ENCODE data around the gene LRRC8B. TPM values are rescaled to one million over a fixed set of nuclear protein-coding genes. Genes with fewer than 3 reads are reported as not detected.

LRRC8B gene
- total and polyA plus RNA-seq, 2 of the 8 experiments (the other 6 are each of a cell fraction or from before 2014, with no cell fraction given), result 18.4 to 29.2 TPM

GRCh38 chr1:89605692-89606091 lies 81.1 kb downstream of the LRRC8B start:
- Histone ChIP-seq H3K79me2 (ENCODE audit: control insufficient read depth in 1 of 2, insufficient read depth in 2 of 2, low read length in 2 of 2) (no peaks in the 10 kb centered on the region), H4K5ac (ENCODE audit: insufficient read length, low read depth, low read length) (no peak overlapping the region), H4K20me1 (replicated peaks in 1 of 2; ENCODE audit: control insufficient read depth in 1 of 2, insufficient read depth in 2 of 2, low read length in 2 of 2) (no peaks in the 10 kb centered on the region), H3K56ac (replicated peaks; ENCODE audit: insufficient read length, low read depth, low read length) (no peak overlapping the region), H3K23me2 (ENCODE audit: low read depth, low read length) (no peaks in the 10 kb centered on the region), H3K4me3 (ENCODE audit: extremely low read depth in 1 of 4, insufficient read depth in 2 of 4, low read depth in 3 of 4, low read length in 4 of 4) (no peak overlapping the region), H3K27me3 (replicated peaks in 1 of 4; ENCODE audit: control insufficient read depth in 3 of 4, extremely low read depth in 1 of 4, insufficient read depth in 3 of 4, low read length in 3 of 4) (no peaks in the 10 kb centered on the region; a peak in 1 of 7 replicates), H3K9me3 (ENCODE audit: insufficient read depth in 2 of 2, low read depth in 1 of 2, low read length in 1 of 2) (no peaks in the 10 kb centered on the region), H3K23ac (ENCODE audit: insufficient read length) (no peak overlapping the region), H3K14ac (ENCODE audit: insufficient read length) (no peak overlapping the region), H3K4me2 (ENCODE audit: insufficient read depth in 1 of 2, low read depth in 2 of 2, low read length in 2 of 2) (no peak overlapping the region), H3K36me3 (ENCODE audit: control insufficient read depth in 2 of 4, insufficient read depth in 4 of 4, low read length in 3 of 4) (no peaks in the 10 kb centered on the region), H4K8ac (ENCODE audit: extremely low read depth, insufficient read depth, low read length) (no peak overlapping the region), H2BK15ac (ENCODE audit: low read length) (no peak overlapping the region), H3K4ac (replicated peaks; ENCODE audit: insufficient read length, low read depth, low read length) (no peak overlapping the region), H2BK20ac (ENCODE audit: low read length) (no peak overlapping the region), H2BK12ac (ENCODE audit: low read depth, low read length) (no peak overlapping the region), H2BK5ac (ENCODE audit: low read depth, low read length) (no peak overlapping the region), H4K91ac (replicated peaks; ENCODE audit: insufficient read length, low read length) (no peak overlapping the region), H3K18ac (ENCODE audit: extremely low read depth, low read length) (no peak overlapping the region), H2AK5ac (ENCODE audit: low read depth, low read length) (no peak overlapping the region), H3K27ac (ENCODE audit: low read depth, low read length) (no peak overlapping the region), H2BK120ac (replicated peaks; ENCODE audit: low read depth, low read length) (no peak overlapping the region), H3K9ac (replicated peaks in 1 of 4; ENCODE audit: extremely low read depth in 1 of 4, low read depth in 3 of 4, low read length in 3 of 4) (no peak overlapping the region), H2AFZ (ENCODE audit: low read length) (no peak overlapping the region), H3K79me1 (ENCODE audit: low read depth, low read length) (no peaks in the 10 kb centered on the region), H3K4me1 (replicated peaks in 1 of 4; ENCODE audit: control insufficient read depth in 3 of 4, insufficient read depth in 4 of 4, low read length in 3 of 4) (no peaks in the 10 kb centered on the region)
- no peak for TF ChIP-seq BACH1 (IDR thresholded peaks at IDR 0.05; ENCODE audit: low read length)
- no peak for TF ChIP-seq CREB1 (IDR thresholded peaks at IDR 0.05)
- no peak for TF ChIP-seq CBX5 (IDR thresholded peaks at IDR 0.05; ENCODE audit: low read depth, low read length)
- no peak for TF ChIP-seq SIRT6 (IDR thresholded peaks at IDR 0.05; ENCODE audit: low read length)
- no peak for TF ChIP-seq RNF2 (IDR thresholded peaks at IDR 0.05; ENCODE audit: borderline replicate concordance, low read depth, low read length, missing control alignments, poor library complexity, severe bottlenecking)
- no peak for TF ChIP-seq RAD21 (IDR thresholded peaks at IDR 0.05 in 1 of 2, conservative IDR thresholded peaks at IDR 0.05 in 1 of 2; ENCODE audit: low read depth in 2 of 2, low read length in 2 of 2)
- FAIRE-seq (no peak), DNase-seq (ENCODE audit: low read depth in 1 of 2, low spot score in 2 of 2) (no peak)
- 97% methylated on average over 2 of the region's 2 CpGs; no CpG with 5 or more reads in 1 of the 2 experiments for WGBS, 2 experiments (ENCODE audit: extremely low coverage in 1 of 2, insufficient coverage in 1 of 2, insufficient read length in 1 of 2, insufficient replicate concordance in 2 of 2, low coverage in 1 of 2, low lambda C conversion rate in 2 of 2, missing lambda C conversion rate in 1 of 2)
- ChIA-PET CTCF (ENCODE audit: partially characterized antibody) (interaction anchor here (0.7 to 3.7 kb wide), 5 partner anchors 10 to 181 kb away, joined by 3 to 21 read pairs (median 3); no protein-coding TSS in a partner anchor), POLR2A (ENCODE audit: partially characterized antibody) (no interaction called here)

All from H1 (cell line).